Measurements from ENCODE around the gene LRRC4C.

The LRRC4C gene

DNA sequence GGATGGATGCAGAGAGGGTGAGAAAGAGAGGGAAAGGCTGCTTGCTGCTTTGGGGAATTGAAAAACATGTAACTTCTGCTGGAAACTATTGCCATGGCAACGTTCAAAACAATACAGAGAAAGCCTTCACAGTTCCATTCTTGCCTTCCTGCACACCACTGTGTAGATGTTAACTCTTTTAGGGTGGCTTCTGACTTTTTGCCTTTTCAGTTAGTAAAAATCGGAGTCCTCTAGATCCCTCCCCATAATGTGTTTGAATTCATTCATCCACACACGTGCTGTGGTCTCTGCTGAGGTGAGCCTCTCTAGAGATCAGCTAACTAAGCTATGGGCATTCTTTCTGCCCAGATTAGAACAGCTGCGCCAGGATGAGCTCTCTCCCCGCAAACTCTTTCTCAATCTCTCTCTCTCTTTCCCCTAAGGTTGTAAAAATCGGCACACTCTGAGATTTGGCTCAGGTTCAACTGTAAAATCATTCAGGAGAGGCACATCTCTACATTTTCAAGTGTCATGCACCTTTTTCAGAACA, 1178.3 kb downstream of the LRRC4C start:
- Histone ChIP-seq H3K9me3 (ENCODE audit: control insufficient read depth, insufficient read depth, low read length) (no peaks in the 10 kb centered on the region), H3K27ac (ENCODE audit: low read depth, low read length) (no peak overlapping the region), H3K27me3 (ENCODE audit: control insufficient read depth, insufficient read depth, low read length) (no peaks in the 10 kb centered on the region), H3K4me3 (ENCODE audit: low read depth, low read length) (no peak overlapping the region), H3K36me3 (ENCODE audit: control insufficient read depth, insufficient read depth, low read length) (no peaks in the 10 kb centered on the region), H3K9ac (ENCODE audit: low read depth, low read length) (no peak overlapping the region), H3K4me1 (ENCODE audit: control insufficient read depth, insufficient read depth, low read length) (peaks cover 12% of the 10 kb centered on the region)

DNA sequence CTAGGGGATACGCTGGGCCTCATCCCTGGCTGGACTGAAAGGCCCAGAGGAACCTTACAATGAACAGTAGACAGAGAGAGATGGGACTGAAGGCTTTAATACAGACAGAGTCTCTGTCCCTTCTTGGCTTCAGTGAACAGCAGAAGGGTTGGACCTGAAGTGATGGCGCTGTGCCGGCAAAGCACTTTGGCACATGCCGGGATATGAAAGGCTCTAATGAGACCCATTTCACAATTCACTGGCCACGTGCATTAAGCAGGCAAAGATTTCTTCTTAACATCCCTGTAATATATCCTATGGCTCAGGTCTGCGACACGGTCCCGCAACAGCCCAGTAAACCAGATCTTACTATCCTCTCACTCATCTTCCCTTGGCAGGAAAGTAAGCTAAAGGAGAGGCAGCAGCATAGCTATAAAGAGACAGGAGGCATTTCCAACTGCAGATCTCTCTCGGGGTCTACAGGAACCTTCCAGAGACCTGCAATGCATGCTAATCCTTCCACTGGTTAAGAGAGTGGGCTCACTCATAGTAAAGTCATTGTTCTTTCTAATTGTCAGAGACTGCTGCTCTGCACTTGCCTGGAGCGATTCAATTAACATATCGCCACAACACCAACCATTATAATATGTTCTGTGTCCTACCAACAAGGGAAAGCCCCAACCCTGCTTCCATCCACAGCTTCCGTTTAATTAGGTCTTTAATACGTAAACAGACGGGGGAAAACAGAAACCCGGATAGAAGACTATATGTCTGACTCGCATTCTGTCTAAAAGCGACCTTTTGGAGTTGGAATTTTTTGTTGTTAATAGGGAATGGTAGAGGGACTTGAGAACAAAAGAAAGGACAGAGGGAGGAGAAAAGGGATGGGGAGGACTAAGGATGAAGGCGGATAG, 1179.0 kb downstream of the LRRC4C start:
- Histone ChIP-seq H3K9me3 (ENCODE audit: control insufficient read depth, insufficient read depth, low read length) (no peaks in the 10 kb centered on the region), H3K36me3 (ENCODE audit: control insufficient read depth, insufficient read depth, low read length) (no peaks in the 10 kb centered on the region), H3K27ac (ENCODE audit: low read depth, low read length) (peak overlapping the region; percentile 38), H3K27me3 (ENCODE audit: control insufficient read depth, insufficient read depth, low read length) (no peaks in the 10 kb centered on the region), H3K9ac (ENCODE audit: low read depth, low read length) (no peak overlapping the region), H3K4me3 (ENCODE audit: low read depth, low read length) (no peak overlapping the region), H3K4me1 (ENCODE audit: control insufficient read depth, insufficient read depth, low read length) (peaks cover 12% of the 10 kb centered on the region)

DNA sequence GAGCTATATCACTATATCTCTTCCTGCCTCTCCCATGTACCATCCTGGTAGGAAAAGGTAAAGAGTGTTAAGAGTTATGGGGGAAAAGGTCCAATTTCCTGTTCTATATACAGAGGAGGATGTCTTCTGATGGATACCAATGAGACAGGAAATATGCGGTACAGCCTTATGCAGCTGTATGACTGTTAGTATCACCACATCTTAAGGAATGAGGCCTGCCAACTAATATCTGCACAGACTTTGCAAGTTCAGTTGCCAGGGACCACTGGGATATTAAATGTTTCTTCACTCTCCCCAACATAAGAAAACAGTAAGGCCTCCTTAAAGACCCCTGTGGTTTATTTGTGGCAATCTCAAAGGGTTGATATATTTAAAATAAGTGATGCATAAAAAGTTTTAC, 1182.5 kb downstream of the LRRC4C start:
- H3K9me3 ChIP-seq (ENCODE audit: control insufficient read depth, insufficient read depth, low read length), result no peaks in the 10 kb centered on the region
- no peak overlapping the region for H3K27ac ChIP-seq (ENCODE audit: low read depth, low read length)
- H3K27me3 ChIP-seq (ENCODE audit: control insufficient read depth, insufficient read depth, low read length), result no peaks in the 10 kb centered on the region
- H3K4me3 ChIP-seq (ENCODE audit: low read depth, low read length), result no peak overlapping the region
- H3K9ac ChIP-seq (ENCODE audit: low read depth, low read length), result no peak overlapping the region
- no peaks in the 10 kb centered on the region for H3K36me3 ChIP-seq (ENCODE audit: control insufficient read depth, insufficient read depth, low read length)
- peaks cover 12% of the 10 kb centered on the region for H3K4me1 ChIP-seq (ENCODE audit: control insufficient read depth, insufficient read depth, low read length)

DNA sequence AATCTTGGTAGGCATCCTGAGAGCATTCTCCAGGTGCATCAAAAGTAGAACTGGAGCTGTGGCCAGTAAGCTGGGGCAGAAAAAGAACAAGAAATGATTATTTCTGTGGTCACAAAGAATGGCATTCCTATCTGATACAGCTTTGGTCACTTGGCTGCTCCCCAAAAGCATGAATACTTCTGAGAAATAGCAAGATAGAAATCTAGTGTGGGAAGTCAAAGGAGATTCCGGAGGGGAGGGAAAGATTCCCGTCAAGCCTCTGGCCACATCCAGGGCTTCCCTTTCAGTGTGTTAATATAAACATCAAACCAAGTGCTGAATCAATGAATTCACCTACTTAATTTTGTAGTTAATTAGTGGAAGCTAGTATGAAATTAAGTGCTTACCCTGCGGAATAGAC, 1185.4 kb downstream of the LRRC4C start:
- H3K36me3 ChIP-seq (ENCODE audit: control insufficient read depth, insufficient read depth, low read length), result no peaks in the 10 kb centered on the region
- H3K4me1 ChIP-seq (ENCODE audit: control insufficient read depth, insufficient read depth, low read length), result no peaks in the 10 kb centered on the region
- H3K27ac ChIP-seq (ENCODE audit: low read depth, low read length), result no peak overlapping the region
- H3K9me3 ChIP-seq (ENCODE audit: control insufficient read depth, insufficient read depth, low read length), result no peaks in the 10 kb centered on the region
- H3K9ac ChIP-seq (ENCODE audit: low read depth, low read length), result no peak overlapping the region
- H3K27me3 ChIP-seq (ENCODE audit: control insufficient read depth, insufficient read depth, low read length), result no peaks in the 10 kb centered on the region; the same call in 1 of the 2 replicates
- no peak overlapping the region for H3K4me3 ChIP-seq (ENCODE audit: low read depth, low read length)

DNA sequence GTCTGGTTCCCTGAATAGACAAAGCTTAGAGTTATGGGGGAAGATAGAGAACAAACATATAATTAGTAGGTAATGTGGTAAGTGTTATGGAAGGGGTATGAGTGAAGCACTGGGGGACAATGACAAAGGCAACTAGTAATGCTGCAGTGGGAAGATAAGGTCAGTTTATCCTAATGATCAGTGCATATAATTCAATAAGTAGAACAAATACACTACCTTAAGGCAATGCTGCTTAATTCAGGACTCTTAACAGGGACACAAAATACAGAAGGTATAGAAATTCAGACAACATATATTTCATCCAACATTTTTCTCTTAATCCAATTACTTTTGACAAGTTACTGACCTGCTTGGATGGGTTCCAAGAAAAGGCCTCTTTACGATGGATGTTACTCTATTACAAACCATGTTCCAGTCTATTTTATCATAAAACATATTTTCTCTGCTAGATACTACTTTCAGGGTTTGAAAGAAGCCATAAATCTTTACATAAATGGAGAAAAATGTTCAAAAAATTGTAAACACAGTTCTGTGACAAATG, 1186.2 kb downstream of the LRRC4C start:
- Histone ChIP-seq H3K27ac (ENCODE audit: low read depth, low read length) (no peak overlapping the region), H3K36me3 (ENCODE audit: control insufficient read depth, insufficient read depth, low read length) (no peaks in the 10 kb centered on the region), H3K9me3 (ENCODE audit: control insufficient read depth, insufficient read depth, low read length) (no peaks in the 10 kb centered on the region), H3K27me3 (ENCODE audit: control insufficient read depth, insufficient read depth, low read length) (no peaks in the 10 kb centered on the region; the same call in 1 of the 2 replicates), H3K9ac (ENCODE audit: low read depth, low read length) (no peak overlapping the region), H3K4me1 (ENCODE audit: control insufficient read depth, insufficient read depth, low read length) (no peaks in the 10 kb centered on the region), H3K4me3 (ENCODE audit: low read depth, low read length) (no peak overlapping the region)

DNA sequence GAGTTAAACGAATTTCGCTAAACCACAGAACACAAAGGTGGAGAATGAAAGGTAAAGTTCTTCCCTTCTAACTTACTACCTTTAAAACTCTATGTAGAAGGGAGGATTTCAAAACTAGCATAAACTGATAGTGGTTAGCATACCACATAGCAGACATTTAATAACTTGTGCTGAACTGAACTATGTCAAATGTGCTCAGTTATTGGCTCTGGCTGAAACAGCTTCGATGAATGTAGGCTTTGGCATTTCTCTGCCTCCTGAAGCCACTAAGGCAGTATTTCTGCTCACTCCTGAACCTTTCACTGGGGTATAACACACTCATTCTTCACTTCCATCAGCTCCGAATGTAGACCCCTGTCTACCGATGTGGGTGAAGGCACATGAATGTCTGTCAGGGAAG, 1188.1 kb downstream of the LRRC4C start:
- H3K36me3 ChIP-seq (ENCODE audit: control insufficient read depth, insufficient read depth, low read length), result no peaks in the 10 kb centered on the region
- no peaks in the 10 kb centered on the region; the same call in 1 of the 2 replicates for H3K27me3 ChIP-seq (ENCODE audit: control insufficient read depth, insufficient read depth, low read length)
- H3K4me1 ChIP-seq (ENCODE audit: control insufficient read depth, insufficient read depth, low read length), result no peaks in the 10 kb centered on the region
- H3K4me3 ChIP-seq (ENCODE audit: low read depth, low read length), result no peak overlapping the region
- no peak overlapping the region for H3K27ac ChIP-seq (ENCODE audit: low read depth, low read length)
- H3K9me3 ChIP-seq (ENCODE audit: control insufficient read depth, insufficient read depth, low read length), result no peaks in the 10 kb centered on the region
- H3K9ac ChIP-seq (ENCODE audit: low read depth, low read length), result no peak overlapping the region

DNA sequence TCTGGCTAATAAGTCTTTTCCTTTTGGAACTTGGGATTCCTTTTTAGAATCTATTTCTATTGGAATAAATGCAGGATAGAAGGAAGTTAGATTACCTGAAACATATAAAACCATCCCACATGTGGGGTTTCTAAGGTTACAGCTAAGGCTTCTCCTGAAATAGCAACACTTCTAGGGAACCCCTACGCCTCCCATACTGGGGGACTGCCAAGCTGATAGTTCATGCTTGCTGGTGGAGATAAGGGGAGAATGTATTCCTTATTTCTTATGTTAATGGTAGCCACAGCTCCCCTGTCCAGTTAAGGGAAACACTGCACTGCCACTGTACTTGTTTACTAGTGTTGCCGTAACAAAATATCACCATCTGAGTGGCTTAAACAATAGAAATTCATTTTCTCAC, 1189.6 kb downstream of the LRRC4C start:
- Histone ChIP-seq H3K27me3 (ENCODE audit: control insufficient read depth, insufficient read depth, low read length) (no peaks in the 10 kb centered on the region; the same call in 1 of the 2 replicates), H3K9ac (ENCODE audit: low read depth, low read length) (no peak overlapping the region), H3K36me3 (ENCODE audit: control insufficient read depth, insufficient read depth, low read length) (no peaks in the 10 kb centered on the region), H3K9me3 (ENCODE audit: control insufficient read depth, insufficient read depth, low read length) (no peaks in the 10 kb centered on the region), H3K27ac (ENCODE audit: low read depth, low read length) (no peak overlapping the region), H3K4me3 (ENCODE audit: low read depth, low read length) (no peak overlapping the region), H3K4me1 (ENCODE audit: control insufficient read depth, insufficient read depth, low read length) (no peaks in the 10 kb centered on the region)

DNA sequence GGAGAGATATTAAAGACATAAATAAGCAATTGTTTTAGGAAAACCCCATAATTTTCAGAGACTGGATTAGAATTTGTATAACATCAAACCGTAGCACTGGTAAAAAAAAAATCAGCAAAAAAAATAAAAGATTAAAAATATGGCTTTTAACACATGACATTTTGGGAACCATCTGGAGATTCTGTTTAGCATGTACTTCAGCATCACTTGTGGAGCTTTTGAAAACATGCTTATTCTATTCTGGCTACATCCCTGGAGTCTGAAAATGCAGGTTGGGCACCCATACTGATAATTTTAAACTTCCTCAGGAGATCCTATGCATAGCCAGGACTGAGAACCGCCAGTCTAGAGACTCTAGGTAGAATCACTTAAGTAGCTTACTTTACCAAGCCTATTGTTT, 1190.9 kb downstream of the LRRC4C start:
- Histone ChIP-seq H3K27me3 (ENCODE audit: control insufficient read depth, insufficient read depth, low read length) (no peaks in the 10 kb centered on the region; the same call in 1 of the 2 replicates), H3K4me3 (ENCODE audit: low read depth, low read length) (no peak overlapping the region), H3K9ac (ENCODE audit: low read depth, low read length) (no peak overlapping the region), H3K36me3 (ENCODE audit: control insufficient read depth, insufficient read depth, low read length) (no peaks in the 10 kb centered on the region), H3K27ac (ENCODE audit: low read depth, low read length) (no peak overlapping the region), H3K9me3 (ENCODE audit: control insufficient read depth, insufficient read depth, low read length) (no peaks in the 10 kb centered on the region), H3K4me1 (ENCODE audit: control insufficient read depth, insufficient read depth, low read length) (no peaks in the 10 kb centered on the region)

DNA sequence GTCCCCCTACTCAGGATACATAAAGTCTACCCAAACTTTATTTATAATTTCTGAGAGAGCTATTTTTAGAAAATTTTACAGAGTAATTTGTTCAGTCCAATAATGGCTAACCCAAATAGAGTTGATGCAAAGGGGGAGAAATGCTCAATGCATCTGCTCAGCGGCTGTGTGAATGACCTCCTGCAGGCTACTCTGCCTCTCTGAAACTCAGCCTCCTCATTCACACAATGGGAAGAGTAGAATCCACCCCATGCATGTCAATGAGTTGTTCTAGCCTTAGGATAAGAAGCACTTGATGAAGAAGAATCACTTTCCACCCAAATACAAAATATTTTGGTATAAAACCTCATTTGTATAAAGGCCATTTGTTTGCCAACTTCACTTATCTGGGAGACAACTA, 1204.0 kb downstream of the LRRC4C start:
- H3K4me3 ChIP-seq (ENCODE audit: low read depth, low read length), result no peak overlapping the region
- no peaks in the 10 kb centered on the region for H3K9me3 ChIP-seq (ENCODE audit: control insufficient read depth, insufficient read depth, low read length)
- no peaks in the 10 kb centered on the region for H3K36me3 ChIP-seq (ENCODE audit: control insufficient read depth, insufficient read depth, low read length)
- no peak overlapping the region for H3K27ac ChIP-seq (ENCODE audit: low read depth, low read length)
- H3K9ac ChIP-seq (ENCODE audit: low read depth, low read length), result no peak overlapping the region
- 0 out of 2 replicates have a peak, but pooled peaks cover 6% of the 10 kb centered on the region for H3K4me1 ChIP-seq (ENCODE audit: control insufficient read depth, insufficient read depth, low read length)
- H3K27me3 ChIP-seq (ENCODE audit: control insufficient read depth, insufficient read depth, low read length), result no peaks in the 10 kb centered on the region; the same call in 1 of the 2 replicates

DNA sequence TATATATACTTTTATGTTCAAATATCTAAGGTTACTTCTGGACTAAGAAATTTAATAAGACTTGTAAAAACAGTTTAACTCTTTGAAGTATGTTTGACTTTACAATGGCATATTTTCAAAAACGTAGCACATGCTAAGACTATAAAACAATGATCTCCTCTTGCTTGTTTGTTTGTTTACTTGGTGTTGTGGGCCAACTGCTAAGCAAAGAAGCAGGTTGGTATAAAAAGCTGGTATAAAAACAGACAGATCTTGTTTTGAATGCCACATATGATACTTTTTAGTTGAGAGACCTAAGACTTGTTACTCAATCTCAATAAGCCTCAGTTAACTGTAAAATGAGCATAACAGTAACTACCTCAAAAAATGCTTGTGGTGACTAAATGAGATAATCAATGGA, 1206.3 kb downstream of the LRRC4C start:
- no peak overlapping the region for H3K4me3 ChIP-seq (ENCODE audit: low read depth, low read length)
- H3K27ac ChIP-seq (ENCODE audit: low read depth, low read length), result no peak overlapping the region
- peaks cover 9% of the 10 kb centered on the region for H3K4me1 ChIP-seq (ENCODE audit: control insufficient read depth, insufficient read depth, low read length)

DNA sequence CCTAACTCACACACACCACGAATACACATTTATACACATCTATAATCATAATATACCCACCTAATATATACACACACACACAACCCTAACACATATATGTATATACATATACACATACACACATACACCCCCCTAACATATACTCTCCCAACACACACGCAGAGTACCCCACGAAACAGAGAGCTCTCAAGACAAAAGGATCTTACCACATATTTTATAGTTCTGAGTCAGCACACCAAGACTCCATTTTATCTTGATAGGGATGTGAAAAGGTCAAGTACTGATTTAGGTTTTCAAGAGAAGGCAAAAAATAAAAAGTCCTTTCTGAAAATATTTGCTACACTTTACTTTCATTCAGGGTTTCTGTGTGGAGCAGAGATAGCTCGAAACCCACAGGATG, 1207.2 kb downstream of the LRRC4C start:
- no peak overlapping the region for H3K9ac ChIP-seq (ENCODE audit: low read depth, low read length)
- no peaks in the 10 kb centered on the region for H3K36me3 ChIP-seq (ENCODE audit: control insufficient read depth, insufficient read depth, low read length)
- H3K9me3 ChIP-seq (ENCODE audit: control insufficient read depth, insufficient read depth, low read length), result no peaks in the 10 kb centered on the region
- H3K4me1 ChIP-seq (ENCODE audit: control insufficient read depth, insufficient read depth, low read length), result peaks cover 18% of the 10 kb centered on the region
- no peak overlapping the region for H3K4me3 ChIP-seq (ENCODE audit: low read depth, low read length)
- peaks cover 13% of the 10 kb centered on the region for H3K27me3 ChIP-seq (ENCODE audit: control insufficient read depth, insufficient read depth, low read length)
- H3K27ac ChIP-seq (ENCODE audit: low read depth, low read length), result no peak overlapping the region

More for the DNA sequence above, 1206.3 kb downstream of the LRRC4C start:
- Histone ChIP-seq H3K36me3 (ENCODE audit: control insufficient read depth, insufficient read depth, low read length) (no peaks in the 10 kb centered on the region), H3K9me3 (ENCODE audit: control insufficient read depth, insufficient read depth, low read length) (no peaks in the 10 kb centered on the region), H3K9ac (ENCODE audit: low read depth, low read length) (no peak overlapping the region), H3K27me3 (ENCODE audit: control insufficient read depth, insufficient read depth, low read length) (peaks cover 7% of the 10 kb centered on the region)
